GM18519 (cell line): Measurements from ENCODE around the gene ALK.

Source experiments
- ATAC-seq: cut with Tn5 transposase; IDR thresholded peaks from one replicate; pipeline ENCODE4 v1.9.1; 2021; ENCODE audit warnings: mild to moderate bottlenecking, moderate library complexity; ENCODE audit not compliant: unreplicated experiment, low FRiP score

The ALK gene

GRCh38 chr2:29518646-29519337 is 402.6 kb downstream of the ALK start:
- no peak for ATAC-seq

- no peak for ATAC-seq
Observed at GRCh38 chr2:29518010-29518409, 403.4 kb downstream of the ALK start.

- no peak for ATAC-seq
Observed at GRCh38 chr2:29517413-29517812, 404.0 kb downstream of the ALK start.

GRCh38 chr2:29516767-29517166 is 404.6 kb downstream of the ALK start:
- ATAC-seq: no peak

GRCh38 chr2:29509878-29510277 is 411.5 kb downstream of the ALK start:
- no peak for ATAC-seq

- ATAC-seq: no peak
Observed at GRCh38 chr2:29509397-29509796, 412.0 kb downstream of the ALK start.

- no peak for ATAC-seq
Observed at GRCh38 chr2:29504746-29505145, 416.6 kb downstream of the ALK start.

- no peak for ATAC-seq
Observed at GRCh38 chr2:29502460-29502911, 418.9 kb downstream of the ALK start.

GRCh38 chr2:29497375-29497774 is 424.0 kb downstream of the ALK start:
- no peak for ATAC-seq

- ATAC-seq: no peak
Observed at GRCh38 chr2:29496198-29496597, 425.2 kb downstream of the ALK start.

- no peak for ATAC-seq
Observed at GRCh38 chr2:29495536-29496060, 425.8 kb downstream of the ALK start.

- no peak for ATAC-seq
Observed at GRCh38 chr2:29495068-29495467, 426.3 kb downstream of the ALK start.

- ATAC-seq: no peak
Observed at GRCh38 chr2:29492701-29493100, 428.7 kb downstream of the ALK start.

- no peak for ATAC-seq
Observed at GRCh38 chr2:29490045-29490444, 431.3 kb downstream of the ALK start.

GRCh38 chr2:29489568-29489967 is 431.8 kb downstream of the ALK start:
- no peak for ATAC-seq

GRCh38 chr2:29487967-29488555 is 433.3 kb downstream of the ALK start:
- no peak for ATAC-seq

- no peak for ATAC-seq
Observed at GRCh38 chr2:29485631-29486030, 435.8 kb downstream of the ALK start.

GRCh38 chr2:29485117-29485516 is 436.3 kb downstream of the ALK start:
- no peak for ATAC-seq

- no peak for ATAC-seq
Observed at GRCh38 chr2:29482867-29483266, 438.5 kb downstream of the ALK start.

GRCh38 chr2:29482348-29482747 is 439.0 kb downstream of the ALK start:
- ATAC-seq: no peak

- no peak for ATAC-seq
Observed at GRCh38 chr2:29481313-29481712, 440.1 kb downstream of the ALK start.

GRCh38 chr2:29480426-29480825 is 441.0 kb downstream of the ALK start:
- no peak for ATAC-seq
